GM12892 (cell line): ENCODE data around the gene VOPP1.

ENCODE experiments used
- POLR2A ChIP-seq: IDR thresholded peaks from 2 replicates; pipeline ENCODE4 v1.6.1; 2011; ENCODE audit warnings: low read depth, low read length, control low read depth
- TAF1 ChIP-seq: IDR thresholded peaks from 2 replicates; pipeline ENCODE4 v1.6.1; 2011; ENCODE audit warnings: low read depth, mild to moderate bottlenecking, control low read depth, low read length, borderline replicate concordance

- TF ChIP-seq POLR2A = no peak
- TF ChIP-seq TAF1 = no peak
Measured at GRCh38 chr7:55429835-55430499, 142.3 kb downstream of the VOPP1 start.
